CD4-positive, alpha-beta T cell (primary cell): ENCODE measurements around the gene PLEKHA5. TPM values are rescaled to one million over a fixed set of nuclear protein-coding genes. Genes with fewer than 3 reads are reported as not detected.

Experiments
- ATAC-seq: fragments of 200-7000 bp; cut with Tn5 transposase; one replicate; pipeline ENCODE4 v1.10.0; 2022; ENCODE audit warnings: mild to moderate bottlenecking; ENCODE audit not compliant: poor library complexity
- CTCF ChIA-PET: fragments of 350-600 bp; sonication (Branson Sonifier 250); formaldehyde crosslinking; loops from one replicate; lab custom pipeline; 2021; ENCODE audit warnings: antibody characterized with exemption, inconsistent platforms; lab: Charles Lee
- POLR2A ChIA-PET: fragments of 350-600 bp; sonication (Branson Sonifier 250); formaldehyde crosslinking; loops from one replicate; lab custom pipeline; 2021; ENCODE audit warnings: antibody characterized with exemption, inconsistent platforms; lab: Charles Lee
- DNase-seq, 14 experiments: peaks; one replicate each; pipeline ENCODE4 v3.0.0-alpha.2; 2013 to 2020; ENCODE audit warnings: mixed read lengths in 2 of 14
- H3K27ac ChIP-seq, 2 donors: one replicate each; pipeline versions ENCODE4 v1.5.1 to v1.7.0; 2013; ENCODE audit warnings: low read length in 2 of 2, low read depth in 1 of 2, mild to moderate bottlenecking in 1 of 2
- H3K27me3 ChIP-seq, 2 experiments: 1 replicate in 1 of 2; 2 replicates in 1 of 2; pipeline versions ENCODE4 v1.6.1 to v1.7.0; 2013; ENCODE audit warnings: low read length in 2 of 2, control low read depth in 1 of 2, mild to moderate bottlenecking in 1 of 2, moderate library complexity in 1 of 2; ENCODE audit not compliant: insufficient read depth in 2 of 2, control insufficient read depth in 1 of 2
- H3K36me3 ChIP-seq: one replicate; pipeline ENCODE4 v1.6.1; 2013; ENCODE audit warnings: low read length, control low read depth; ENCODE audit not compliant: insufficient read depth
- H3K4me1 ChIP-seq: one replicate; pipeline ENCODE4 v1.6.1; 2013; ENCODE audit warnings: low read length, control low read depth; ENCODE audit not compliant: insufficient read depth
- H3K4me3 ChIP-seq: one replicate; pipeline ENCODE4 v1.5.1; 2013; ENCODE audit warnings: mild to moderate bottlenecking, low read length, moderate library complexity
- H3K9me3 ChIP-seq, 2 experiments: 1 replicate in 1 of 2; 2 replicates in 1 of 2; pipeline versions ENCODE4 v1.6.1 to v1.7.0; 2013; ENCODE audit warnings: low read length in 2 of 2, mild to moderate bottlenecking in 2 of 2, control low read depth in 1 of 2, moderate library complexity in 1 of 2; ENCODE audit not compliant: control insufficient read depth in 1 of 2, insufficient read depth in 1 of 2
- H3K27ac Mint-ChIP-seq: one replicate; pipeline ENCODE4 v1.8.0; 2020; ENCODE audit warnings: mixed read lengths
- H3K27me3 Mint-ChIP-seq: one replicate; pipeline ENCODE4 v1.8.0; 2021; ENCODE audit warnings: mixed read lengths
- H3K36me3 Mint-ChIP-seq: one replicate; pipeline ENCODE4 v1.8.0; 2021; ENCODE audit warnings: low read depth, mixed read lengths
- H3K4me1 Mint-ChIP-seq: one replicate; pipeline ENCODE4 v1.8.0; 2021; ENCODE audit warnings: low read depth, mixed read lengths
- H3K4me3 Mint-ChIP-seq: one replicate; pipeline ENCODE4 v1.8.0; 2020; ENCODE audit warnings: mild to moderate bottlenecking, mixed read lengths
- H3K9me3 Mint-ChIP-seq: one replicate; pipeline ENCODE4 v1.8.0; 2020; ENCODE audit warnings: mixed read lengths
- CTCF ChIP-seq: fragments of 200-600 bp; IDR thresholded peaks from one replicate; pipeline ENCODE4 v1.8.0; 2022; ENCODE audit warnings: antibody characterized with exemption, mild to moderate bottlenecking
- intact Hi-C, 2 experiments: fragments of 100-400 bp; cut with DNase I in 1 of 2; cut with micrococcal nuclease in 1 of 2; formaldehyde crosslinking; loops; one replicate each; pipeline versions ENCODE4 v1.15.1 to v1.9.0; 2023 to 2025; cut with DNase I, micrococcal nuclease
- total RNA-seq, 174 experiments: library from RNA in 2 of 174; stranded (reverse) in 2 of 174; gene quantifications; one replicate each; pipeline ENCODE4 v1.2.3 and lab custom pipeline; 2021 to 2026

PLEKHA5 gene
- total RNA-seq, 2 experiments from 2014 or later = 4.5 to 5.4 TPM

- intact Hi-C loops = no loop called here
- H3K27ac Mint-ChIP-seq = no peak overlapping the region
Observed at GRCh38 chr12:19382111-19382526, 252.6 kb downstream of the PLEKHA5 start.

GRCh38 chr12:19382563-19382962 lies 253.0 kb downstream of the PLEKHA5 start:
- Histone ChIP-seq H3K27ac (no peak overlapping the region), H3K36me3 (no peaks in the 10 kb centered on the region), H3K4me1 (no peaks in the 10 kb centered on the region), H3K4me3 (no peak overlapping the region), H3K9me3 (no peaks in the 10 kb centered on the region), H3K27me3 (no peaks in the 10 kb centered on the region)
- Mint-ChIP-seq H3K27ac (no peak overlapping the region), H3K9me3 (no peaks in the 10 kb centered on the region), H3K36me3 (no peaks in the 10 kb centered on the region), H3K4me3 (no peak overlapping the region), H3K4me1 (no peaks in the 10 kb centered on the region), H3K27me3 (no peaks in the 10 kb centered on the region)
- no peak for TF ChIP-seq CTCF
- ChIA-PET POLR2A (no interaction called here), CTCF (no interaction called here)
- no peak for DNase-seq
- ATAC-seq = no peak
- intact Hi-C loops = no loop called here

More at GRCh38 chr12:19382111-19382526, 252.6 kb downstream of the PLEKHA5 start:
- TF ChIP-seq CTCF = no peak
- ChIA-PET CTCF (no interaction called here), POLR2A (no interaction called here)
- Histone ChIP-seq H3K4me1 (no peaks in the 10 kb centered on the region), H3K27ac (no peak overlapping the region), H3K9me3 (no peaks in the 10 kb centered on the region), H3K4me3 (no peak overlapping the region), H3K36me3 (no peaks in the 10 kb centered on the region), H3K27me3 (no peaks in the 10 kb centered on the region)
- no peak for ATAC-seq
- Mint-ChIP-seq H3K4me1 (no peaks in the 10 kb centered on the region), H3K27me3 (no peaks in the 10 kb centered on the region), H3K4me3 (no peak overlapping the region), H3K36me3 (no peaks in the 10 kb centered on the region), H3K9me3 (no peaks in the 10 kb centered on the region)
- peak in 5 of 14 experiments; percentile 3 to 35 (median 15) for DNase-seq

- TF ChIP-seq CTCF = no peak
- intact Hi-C loops = no loop called here
- CTCF ChIA-PET = no interaction called here
- Histone ChIP-seq H3K4me3 (no peak overlapping the region), H3K9me3 (no peaks in the 10 kb centered on the region), H3K36me3 (no peaks in the 10 kb centered on the region), H3K27me3 (no peaks in the 10 kb centered on the region), H3K4me1 (no peaks in the 10 kb centered on the region), H3K27ac (no peak overlapping the region)
- ATAC-seq (no peak), DNase-seq (no peak)
- H3K9me3 Mint-ChIP-seq = no peaks in the 10 kb centered on the region
- H3K36me3 Mint-ChIP-seq = no peaks in the 10 kb centered on the region
- H3K4me3 Mint-ChIP-seq = no peak overlapping the region
- no peaks in the 10 kb centered on the region for H3K27me3 Mint-ChIP-seq
- POLR2A ChIA-PET = no interaction called here
- no peaks in the 10 kb centered on the region for H3K4me1 Mint-ChIP-seq
- H3K27ac Mint-ChIP-seq = no peak overlapping the region
Observed at GRCh38 chr12:19387161-19387560, 257.6 kb downstream of the PLEKHA5 start.
